IPS DF 4.7 (cell line): ENCODE results near the gene MTX2.

Source experiments
- DNase-seq: peaks from one replicate; pipeline ENCODE4 v3.0.0-alpha.2; 2013; ENCODE audit warnings: low spot score; ENCODE audit errors: extremely low read depth

Gene MTX2

DNA sequence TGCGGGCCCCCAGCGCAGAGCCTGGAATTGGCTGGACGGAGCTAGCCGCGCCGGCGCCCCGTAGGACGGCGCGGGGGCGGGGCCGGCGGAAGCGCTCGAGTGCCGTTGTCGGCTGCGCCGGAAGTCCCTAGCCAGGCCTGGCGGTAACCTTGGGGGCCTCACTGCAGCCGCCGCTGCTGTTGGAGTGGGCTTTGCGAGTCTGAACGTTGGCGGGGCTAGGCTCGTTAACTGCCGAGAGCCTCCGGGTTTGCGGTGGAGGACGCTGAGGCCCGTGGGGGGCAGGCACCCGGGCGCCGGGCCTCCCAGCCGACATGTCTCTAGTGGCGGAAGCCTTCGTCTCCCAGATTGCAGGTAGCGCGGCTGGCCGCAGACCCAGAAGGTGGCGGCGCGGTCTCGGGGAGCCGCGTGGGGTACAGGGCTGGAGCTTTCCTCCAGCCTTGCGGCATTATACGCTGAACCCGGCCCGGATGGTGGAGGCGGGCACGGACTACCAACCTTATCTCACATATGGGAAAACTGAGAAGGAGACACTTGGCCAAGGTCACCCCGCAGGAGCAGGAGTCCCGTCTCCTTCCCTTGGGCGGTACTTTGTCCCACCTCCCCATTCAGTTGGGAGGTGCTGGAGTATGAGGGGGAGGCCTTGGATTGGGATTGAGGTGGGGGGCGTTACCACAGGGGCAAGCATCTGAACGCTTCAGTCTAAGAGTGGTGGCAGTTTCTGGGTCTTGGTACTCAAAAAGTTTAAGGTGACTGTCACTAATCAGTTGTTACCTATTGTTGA is at the start of gene MTX2:
TSS of gene MTX2 (plus strand) at position 124 of the 781 bp plus-strand sequence. CDS start at position 312, 188 bp downstream.
- no peak for DNase-seq

DNA sequence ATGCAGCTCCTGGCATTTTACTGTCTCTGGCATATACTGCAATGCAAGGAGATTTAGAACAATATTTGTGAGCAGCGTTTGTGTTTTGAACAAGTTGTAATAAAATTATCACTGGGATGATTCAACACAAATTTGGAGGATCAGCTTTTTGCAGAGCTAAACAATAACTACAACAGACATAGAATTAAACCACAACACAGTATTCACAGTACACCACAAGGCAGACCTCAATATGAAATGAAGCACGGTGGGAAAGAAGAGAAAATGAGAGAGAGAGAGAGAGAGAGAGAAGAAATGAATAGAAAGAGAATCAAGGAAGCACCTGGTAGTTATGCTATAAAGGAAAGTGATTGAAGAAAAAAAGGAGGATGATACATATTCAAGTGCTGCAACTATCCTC is 41.4 kb upstream of the MTX2 start:
- no peak for DNase-seq

DNA sequence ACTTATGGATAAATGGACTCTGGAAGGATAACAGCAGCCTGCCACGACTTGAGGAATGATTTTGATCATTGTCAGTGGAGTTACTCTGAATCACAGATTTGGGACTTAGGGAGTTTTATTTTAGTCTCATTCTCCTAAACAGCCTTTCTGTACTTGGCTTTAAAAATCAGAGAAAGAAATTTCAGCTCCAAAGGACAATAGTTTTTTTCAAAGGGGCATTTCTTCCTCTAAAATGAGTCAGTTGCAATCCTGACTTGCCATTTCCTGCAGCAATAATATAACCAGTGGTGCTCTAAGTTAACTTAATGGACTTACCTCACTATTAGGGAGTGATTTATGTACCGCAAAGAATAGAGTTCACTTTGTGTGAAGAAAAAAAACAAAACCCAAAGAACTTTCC is 35.1 kb upstream of the MTX2 start:
- DNase-seq, result no peak

DNA sequence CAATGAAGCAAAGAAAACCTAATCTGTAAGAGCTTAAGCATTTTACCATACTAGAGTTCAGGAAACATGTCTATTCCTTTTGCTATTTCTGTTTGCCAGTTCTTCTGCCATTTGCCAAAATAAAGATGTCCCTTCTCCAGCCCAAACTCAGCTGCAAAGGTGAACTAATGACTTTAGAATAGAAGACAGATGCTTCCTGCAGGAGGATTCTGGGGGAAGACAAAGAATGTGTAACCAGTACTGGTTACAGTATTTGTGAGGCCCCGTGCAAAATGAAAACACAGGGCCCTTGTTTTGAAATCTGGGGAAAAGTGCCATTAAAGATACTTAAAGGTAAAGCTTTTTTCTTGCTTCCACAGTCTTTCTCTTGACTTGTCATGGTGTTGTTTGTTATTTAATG is 34.3 kb upstream of the MTX2 start:
- no peak for DNase-seq

DNA sequence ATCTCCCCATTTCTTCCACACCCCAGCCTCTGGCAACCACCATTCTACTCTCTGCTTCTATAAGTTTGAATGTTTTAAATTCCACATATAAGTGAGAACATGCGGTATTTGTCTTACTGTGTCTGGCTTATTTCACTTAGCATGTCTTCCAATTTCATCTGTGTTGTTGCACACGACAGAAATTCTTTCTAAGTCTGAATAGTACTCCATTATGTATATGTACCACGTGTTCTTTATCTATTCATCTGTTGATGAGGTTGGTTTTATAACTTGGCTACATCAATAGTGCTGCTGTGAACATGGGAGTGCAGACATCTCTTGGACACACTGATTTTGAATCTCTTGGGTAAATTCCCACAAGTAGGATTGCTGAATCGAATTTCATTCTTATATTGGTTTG is 31.8 kb upstream of the MTX2 start:
- DNase-seq, result no peak

DNA sequence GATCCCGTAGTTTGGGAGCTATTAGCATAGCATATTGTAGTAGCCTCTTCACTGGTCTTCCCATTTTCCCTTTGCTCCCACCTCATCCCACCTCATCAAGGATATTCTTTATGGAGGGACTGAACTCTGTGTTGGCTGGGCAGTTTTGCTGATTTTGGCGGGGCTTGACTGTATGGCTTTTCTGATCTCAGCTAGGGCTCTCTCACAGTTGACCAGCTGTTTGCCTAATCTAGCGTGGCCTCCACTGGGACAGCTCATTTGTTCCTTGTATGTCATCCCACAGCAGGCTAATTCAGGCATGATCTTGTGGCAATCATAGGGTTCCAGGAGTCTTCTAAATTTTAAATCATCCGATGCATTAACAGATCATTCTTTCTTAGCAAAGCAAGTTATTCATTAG is 30.2 kb upstream of the MTX2 start:
- no peak for DNase-seq

DNA sequence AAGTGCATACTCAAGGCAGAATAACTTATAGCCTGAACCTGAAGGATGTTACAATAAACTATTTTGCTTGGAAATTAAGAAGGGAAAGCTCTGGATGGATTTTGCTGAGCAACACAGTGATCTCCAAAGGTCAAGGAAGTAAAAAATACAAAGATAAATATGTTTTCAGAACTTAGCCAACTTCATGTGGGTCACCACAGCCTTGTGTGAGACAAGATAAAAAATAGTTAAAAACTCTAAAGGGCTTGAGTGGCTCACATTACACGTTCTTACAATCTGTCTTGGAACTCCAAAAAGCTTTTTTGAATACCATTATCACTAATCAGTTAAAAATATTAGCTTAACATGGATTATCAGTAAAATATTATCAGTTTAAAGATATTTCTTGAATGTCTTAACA is 28.9 kb upstream of the MTX2 start:
- DNase-seq, result no peak

DNA sequence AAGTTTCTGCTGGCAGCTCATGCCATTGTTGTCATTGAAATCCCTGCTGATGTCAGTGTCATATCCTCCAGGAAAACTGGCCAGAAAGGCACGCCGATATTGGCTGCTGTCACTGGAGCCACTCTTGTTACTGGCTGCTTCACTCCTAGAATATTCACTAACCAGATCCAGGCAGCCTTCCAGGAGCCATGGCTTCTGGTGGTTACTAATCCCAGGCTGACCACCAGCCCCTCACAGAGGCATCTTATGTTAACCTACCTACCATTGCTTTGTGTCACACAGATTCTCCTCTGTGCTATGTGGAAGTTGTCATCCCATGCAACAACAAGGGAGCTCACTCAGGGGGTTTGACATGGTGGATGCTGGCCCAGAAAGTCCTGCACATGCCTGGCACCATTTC is 27.0 kb upstream of the MTX2 start:
- no peak for DNase-seq

DNA sequence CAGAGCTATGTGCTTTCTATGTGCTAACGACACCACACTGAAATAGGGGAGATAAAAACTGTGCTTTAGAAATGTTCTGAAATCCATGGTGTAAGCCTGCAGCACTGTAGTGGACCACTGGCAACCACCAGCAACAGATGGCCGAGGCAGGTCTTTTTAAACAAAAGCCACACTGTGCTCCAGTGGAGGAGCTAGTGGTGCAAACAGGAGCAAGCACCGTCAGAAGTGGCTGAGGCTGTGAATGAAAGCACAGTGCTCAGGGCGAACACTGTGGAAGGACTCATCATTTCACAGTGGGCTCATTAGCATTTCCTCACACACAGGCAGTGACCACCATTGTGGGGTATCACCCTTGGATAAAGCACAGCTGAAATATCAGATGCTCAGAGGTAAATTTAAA is 22.9 kb upstream of the MTX2 start:
- DNase-seq, result no peak

DNA sequence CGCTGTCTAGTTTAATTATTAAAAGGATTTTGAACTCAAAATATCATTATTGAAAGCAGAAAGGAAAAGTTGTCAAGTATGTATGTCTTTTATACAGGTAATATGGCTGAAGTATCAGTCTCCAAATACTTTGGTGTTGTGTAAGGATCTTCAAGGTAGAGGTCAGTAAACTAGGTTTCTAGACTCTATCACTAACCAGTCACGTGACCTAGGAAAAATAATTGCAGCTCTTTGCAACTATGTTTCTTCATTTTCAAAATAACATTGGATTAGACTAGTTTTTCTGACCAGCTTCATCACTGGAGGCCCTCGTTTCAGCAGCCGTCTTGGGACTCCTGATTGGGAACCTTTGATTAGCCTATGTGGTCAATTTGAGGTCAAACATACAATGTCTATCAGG is 21.4 kb upstream of the MTX2 start:
- no peak for DNase-seq

DNA sequence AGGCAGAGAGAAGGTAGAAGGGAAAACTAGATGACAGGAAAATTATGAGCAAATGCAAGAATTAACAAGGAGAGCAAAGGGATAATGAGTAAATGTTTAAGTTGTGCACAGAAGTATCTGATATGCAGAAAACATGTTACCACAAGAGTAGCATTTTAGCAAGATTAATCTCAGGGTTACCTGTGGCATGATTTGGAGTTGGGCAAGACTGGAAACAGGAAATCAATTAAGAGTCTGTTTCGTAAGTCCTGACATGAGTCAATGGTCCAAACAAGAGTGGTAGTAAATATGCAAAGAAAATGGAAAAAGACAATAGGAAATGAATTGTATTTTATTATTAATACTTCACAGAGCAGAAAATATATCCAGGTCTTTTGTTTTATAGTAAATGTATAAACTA is 17.3 kb upstream of the MTX2 start:
- DNase-seq, result no peak

DNA sequence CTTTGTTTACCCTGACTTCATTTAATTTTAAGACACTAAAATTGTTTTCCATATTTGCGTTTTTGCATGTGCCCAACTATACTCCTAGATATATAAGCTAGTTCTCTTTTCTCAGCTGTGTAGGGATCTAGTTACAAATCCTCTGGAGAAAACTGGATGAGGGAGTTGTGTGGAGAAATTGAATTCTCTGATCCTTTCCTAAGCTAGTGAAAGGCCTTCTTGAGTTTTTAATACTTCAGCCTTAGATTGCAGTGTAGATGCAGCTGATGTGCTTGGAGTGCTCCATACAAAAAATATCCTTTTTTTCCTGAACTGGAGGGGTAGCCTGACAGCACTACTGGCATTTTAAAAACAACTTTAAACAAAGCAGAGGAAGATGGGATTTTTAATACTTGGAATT is 8.6 kb upstream of the MTX2 start:
- DNase-seq, result no peak

DNA sequence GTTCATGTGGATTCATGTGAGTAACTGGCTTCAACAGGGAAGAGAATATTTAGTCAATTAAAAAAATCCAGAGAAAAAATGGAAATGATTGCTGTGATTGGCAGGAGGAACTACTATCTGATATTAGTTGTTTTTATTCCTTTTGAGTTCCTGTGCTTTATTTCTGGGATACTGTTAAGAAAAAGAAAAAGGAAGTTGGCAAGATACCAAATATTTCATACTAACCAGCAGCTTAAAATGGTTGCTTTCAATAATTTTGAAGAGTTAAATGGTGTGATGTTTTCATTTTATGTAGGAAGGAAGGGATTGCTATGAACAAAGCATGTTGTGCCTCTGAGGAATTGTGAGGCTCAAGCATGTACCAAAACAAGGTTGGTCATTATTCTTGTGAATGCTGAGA is 8.1 kb upstream of the MTX2 start:
- no peak for DNase-seq

DNA sequence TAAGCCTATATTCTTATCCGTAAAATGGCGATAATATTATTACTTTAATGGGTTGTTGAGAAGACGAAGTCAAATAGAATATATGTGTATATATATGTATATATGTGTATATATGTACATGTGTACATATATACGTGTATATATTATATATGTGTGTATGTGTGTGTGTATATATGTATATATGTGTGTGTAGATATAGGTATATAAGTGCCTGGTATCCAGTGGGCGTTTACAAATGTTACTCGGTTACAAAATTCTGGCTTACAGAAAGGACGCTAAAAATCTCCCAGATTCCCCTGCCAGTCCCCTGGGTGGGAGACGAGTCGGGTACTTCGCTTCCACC is 295 bp upstream of the MTX2 start:
- no peak for DNase-seq

DNA sequence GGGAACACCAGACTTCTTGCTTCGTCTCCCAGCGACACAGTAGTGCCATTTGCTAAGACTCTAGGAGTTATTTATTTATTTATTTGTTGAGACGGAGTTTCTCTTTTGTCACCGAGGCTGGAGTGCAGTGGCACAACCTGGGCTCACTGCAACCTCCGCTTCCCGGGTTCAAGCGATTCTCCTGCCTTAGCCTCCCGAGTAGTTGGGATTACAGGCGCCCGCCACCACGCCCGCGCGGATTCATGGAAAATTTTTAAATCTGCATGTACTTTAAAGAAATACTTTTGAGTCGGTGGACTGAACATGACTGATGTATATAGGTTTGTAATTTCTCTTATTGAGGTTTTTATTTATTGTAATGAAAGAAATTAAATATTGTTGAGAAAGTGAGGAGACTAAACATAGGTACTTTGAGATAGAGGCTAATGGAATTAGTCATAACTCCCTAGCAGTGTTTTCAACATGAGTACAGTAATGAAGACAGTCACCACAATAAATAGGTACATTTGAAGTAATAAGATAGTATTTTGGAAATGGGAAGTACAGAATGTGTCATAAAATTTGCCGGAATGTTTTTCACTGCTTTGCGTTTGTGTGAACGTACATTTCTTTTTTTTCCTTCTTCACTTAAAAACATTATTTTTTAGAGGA is 983 bp downstream of the MTX2 start:
- DNase-seq, result no peak

DNA sequence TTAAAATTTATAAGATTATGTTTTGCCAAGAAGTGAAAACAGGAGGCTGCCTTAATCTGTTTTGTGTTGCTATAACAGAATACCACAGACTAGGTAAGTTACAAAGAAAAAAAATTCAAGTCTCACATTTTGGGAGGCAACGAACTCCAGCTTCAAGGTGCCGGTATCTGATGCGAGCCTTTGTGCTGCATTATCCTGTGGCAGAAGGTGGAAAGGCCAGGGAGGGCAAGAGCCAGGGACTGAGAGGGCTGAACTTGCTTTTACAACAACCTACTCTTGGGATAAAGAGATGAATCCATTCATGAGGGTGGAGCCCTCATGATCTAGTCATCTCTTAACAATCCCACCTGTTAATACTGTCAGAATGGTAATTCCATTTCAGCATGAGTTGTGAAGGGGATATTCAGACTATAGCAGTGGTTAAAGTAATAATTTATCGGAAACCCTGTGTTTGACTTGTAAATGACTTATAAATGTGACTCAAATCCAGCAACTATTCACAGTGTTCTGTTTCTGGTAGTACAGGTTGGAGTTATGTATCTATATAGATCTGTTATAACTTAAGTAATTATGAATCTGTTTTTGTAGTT is 3.7 kb downstream of the MTX2 start:
- DNase-seq, result no peak

DNA sequence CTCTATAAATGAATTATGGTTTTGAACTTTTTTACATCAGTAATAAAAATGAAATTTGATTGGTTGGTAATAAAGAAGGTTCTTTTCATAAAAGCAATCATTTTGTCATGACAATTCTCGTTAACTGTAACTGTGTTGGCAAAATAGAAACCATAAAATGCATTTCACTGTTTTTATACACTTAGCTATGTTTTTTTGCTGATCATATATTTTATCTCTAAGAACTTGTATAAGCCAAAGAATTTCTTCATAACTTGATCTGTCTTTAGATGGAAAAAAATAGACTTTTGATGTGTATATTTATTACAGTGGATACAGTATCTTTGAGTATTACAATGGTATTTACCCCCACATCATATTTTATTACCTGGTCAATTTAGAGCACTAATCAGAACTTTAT is 9.7 kb downstream of the MTX2 start:
- no peak for DNase-seq

DNA sequence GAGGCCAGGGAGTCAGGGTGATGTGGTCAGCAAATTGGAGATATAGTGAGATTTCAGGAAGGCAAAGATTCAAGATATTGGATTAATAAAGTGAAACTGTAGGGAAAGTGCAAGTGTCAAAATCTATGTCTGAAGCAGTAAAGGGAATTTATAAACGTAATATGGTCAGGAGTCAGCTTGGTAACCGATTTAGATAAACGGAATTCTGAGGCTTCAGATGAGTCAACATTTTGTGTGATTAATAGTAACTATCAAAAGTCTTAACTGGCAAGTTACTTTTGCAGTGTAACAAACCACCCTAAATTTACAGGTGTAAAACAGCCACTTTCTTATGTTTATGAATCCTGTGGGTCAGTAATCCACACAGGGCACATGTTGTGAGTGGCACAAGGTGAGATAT is 10.9 kb downstream of the MTX2 start:
- no peak for DNase-seq

DNA sequence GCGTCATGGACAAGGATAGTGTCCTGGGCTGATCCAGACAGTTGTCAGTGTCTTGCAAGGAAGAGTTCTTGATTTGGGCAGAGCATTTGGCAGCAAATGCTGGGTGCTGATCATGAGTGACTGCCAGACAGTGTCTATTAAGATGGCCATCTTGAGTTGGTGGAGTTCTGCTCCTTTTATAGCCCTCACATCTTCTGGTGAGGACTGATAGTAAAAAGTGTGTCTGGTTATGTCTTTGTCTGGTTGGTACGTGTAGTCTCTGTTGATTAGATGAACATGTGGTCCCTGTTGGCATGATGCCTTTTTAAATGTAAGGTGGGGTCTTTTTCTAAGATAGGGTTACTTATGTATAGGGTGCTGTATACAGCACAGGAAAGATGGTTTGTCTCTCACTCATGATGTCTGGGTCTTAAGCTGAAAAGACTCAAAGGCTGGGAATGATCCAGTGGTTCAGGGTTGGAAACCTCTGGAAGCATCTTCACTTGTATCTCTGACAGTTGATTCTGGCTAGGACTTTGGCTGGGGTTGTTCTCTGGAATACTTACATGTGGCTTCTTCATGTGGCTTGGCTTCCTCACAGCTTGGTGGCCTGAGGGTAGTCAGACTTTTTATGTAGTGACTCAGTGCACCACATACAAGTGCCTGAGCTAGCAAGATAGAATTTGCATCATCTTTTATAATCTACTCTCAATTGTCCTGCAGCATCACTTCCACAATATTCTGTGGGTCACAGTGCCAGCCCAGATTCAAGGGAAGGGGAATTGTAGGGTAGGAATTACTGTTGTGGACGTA is 11.8 kb downstream of the MTX2 start:
- no peak for DNase-seq

DNA sequence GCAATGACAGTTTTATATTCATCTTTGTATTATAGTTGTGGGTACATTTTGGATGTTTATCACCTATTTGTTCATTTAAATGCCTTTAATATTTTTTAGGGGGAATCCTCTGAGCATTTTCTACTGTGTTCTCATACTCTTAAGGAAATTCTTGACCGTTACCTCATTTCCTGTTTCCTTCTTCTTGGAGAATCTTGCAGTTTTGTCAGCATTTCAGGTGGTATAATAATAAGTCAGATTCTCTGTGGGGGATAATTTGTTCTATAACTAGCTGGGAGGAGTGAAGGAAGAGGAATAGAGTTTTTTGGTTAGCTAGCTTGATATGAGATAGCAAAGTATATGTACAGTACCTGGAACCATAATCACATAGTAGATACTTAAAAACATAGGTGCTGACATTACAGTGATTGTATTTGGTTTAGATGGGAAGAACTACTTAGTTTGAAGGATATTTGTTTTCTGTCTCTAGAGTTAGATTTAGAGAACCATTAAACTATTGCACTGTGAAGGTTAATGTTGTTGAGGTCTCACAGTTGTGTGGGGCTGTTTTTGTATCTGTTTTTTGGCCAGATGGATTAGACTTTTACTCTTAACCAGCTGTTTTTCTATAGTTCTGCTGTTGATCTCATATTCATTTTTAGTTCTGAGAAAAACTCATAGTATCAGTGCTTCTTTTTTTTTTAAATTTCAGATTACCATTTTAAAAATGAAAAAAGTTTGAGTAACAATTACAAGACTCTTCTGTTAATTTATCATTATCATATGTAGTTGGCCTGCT is 14.2 kb downstream of the MTX2 start:
- DNase-seq, result no peak

DNA sequence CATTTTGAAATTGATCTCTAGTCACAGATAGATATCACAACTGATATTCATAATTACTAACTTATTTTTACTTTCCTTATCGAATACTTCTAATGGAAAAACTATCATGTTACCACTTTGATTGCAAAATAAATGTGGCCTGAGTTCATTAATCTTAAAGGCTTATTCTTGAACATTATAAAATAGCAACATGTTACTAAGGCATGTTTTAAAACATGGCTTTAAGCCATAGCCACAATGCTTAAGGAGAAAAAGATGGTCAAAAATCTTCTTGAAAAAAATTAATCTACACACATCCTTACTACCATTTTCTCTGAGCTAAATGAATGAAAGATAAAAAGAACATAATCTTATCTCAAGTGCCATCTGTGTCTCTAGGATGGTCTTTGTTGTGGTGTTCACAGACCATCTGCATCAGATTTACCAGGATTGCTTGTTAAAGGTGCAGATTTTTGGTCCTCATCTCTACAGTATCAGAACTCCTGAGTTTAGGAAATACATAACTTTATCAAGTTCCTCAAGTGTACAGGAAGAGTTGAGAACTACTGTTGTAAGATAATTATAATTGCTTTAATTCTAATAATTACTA is 15.3 kb downstream of the MTX2 start:
- DNase-seq, result no peak
